NCI-H2171 treated with DMSO at 0.1 percent for 48 hours (cell line): ENCODE results near the gene FBXW8.

Experiments used
- DNase-seq: peaks from one replicate; lab custom pipeline; 2025; lab: John Stamatoyannopoulos, UW

Gene FBXW8

GRCh38 chr12:117058442-117059072, 147.8 kb downstream of the FBXW8 start:
- DNase-seq: no peak

- DNase-seq: no peak
Observed at GRCh38 chr12:117059156-117059555, 148.4 kb downstream of the FBXW8 start.

GRCh38 chr12:117060246-117060928, 149.6 kb downstream of the FBXW8 start:
- DNase-seq: no peak

GRCh38 chr12:117060929-117061305, 150.2 kb downstream of the FBXW8 start:
- no peak for DNase-seq

GRCh38 chr12:117061555-117062079, 150.9 kb downstream of the FBXW8 start:
- no peak for DNase-seq

- no peak for DNase-seq
Observed at GRCh38 chr12:117063162-117063911, 152.6 kb downstream of the FBXW8 start.

- no peak for DNase-seq
Observed at GRCh38 chr12:117064049-117064448, 153.3 kb downstream of the FBXW8 start.

- no peak for DNase-seq
Observed at GRCh38 chr12:117064596-117064995, 153.8 kb downstream of the FBXW8 start.

- DNase-seq: no peak
Observed at GRCh38 chr12:117067016-117067415, 156.3 kb downstream of the FBXW8 start.

- DNase-seq: peak; percentile 21
Observed at GRCh38 chr12:117067638-117068037, 156.9 kb downstream of the FBXW8 start.

GRCh38 chr12:117068492-117068891, 157.7 kb downstream of the FBXW8 start:
- DNase-seq: no peak

GRCh38 chr12:117069101-117069797, 158.5 kb downstream of the FBXW8 start:
- no peak for DNase-seq

- no peak for DNase-seq
Observed at GRCh38 chr12:117069926-117070900, 159.5 kb downstream of the FBXW8 start.

GRCh38 chr12:117071009-117071408, 160.3 kb downstream of the FBXW8 start:
- DNase-seq: no peak

- no peak for DNase-seq
Observed at GRCh38 chr12:117072106-117072505, 161.4 kb downstream of the FBXW8 start.

- DNase-seq: no peak
Observed at GRCh38 chr12:117072736-117073490, 162.2 kb downstream of the FBXW8 start.

- DNase-seq: no peak
Observed at GRCh38 chr12:117073611-117074010, 162.9 kb downstream of the FBXW8 start.

- DNase-seq: no peak
Observed at GRCh38 chr12:117076410-117077372, 165.9 kb downstream of the FBXW8 start.

- DNase-seq: no peak
Observed at GRCh38 chr12:117079487-117079886, 168.7 kb downstream of the FBXW8 start.
